Esophagus muscularis mucosa (tissue), 4 donors: Measurements from ENCODE around the gene SATL1.
"Not testable (repeated sequence)": the region's sequence is repeated elsewhere in the genome, so short reads cannot be mapped to it uniquely, and the experiment has no call there.

Source experiments
- EP300 ChIP-seq: sonication (generic); formaldehyde crosslinking; IDR thresholded peaks from one replicate; pipeline ENCODE4 v1.6.1; 2017; ENCODE audit warnings: antibody characterized with exemption
- POLR2A ChIP-seq: fragments of 450-650 bp; IDR thresholded peaks from one replicate; pipeline ENCODE4 v1.6.1; 2017; ENCODE audit warnings: antibody characterized with exemption, moderate library complexity, mild to moderate bottlenecking, low read depth
- POLR2AphosphoS5 ChIP-seq, 2 donors: sonication (generic); formaldehyde crosslinking; IDR thresholded peaks; one replicate each; pipeline ENCODE4 v1.6.1; 2017; ENCODE audit warnings: antibody characterized with exemption in 2 of 2
- TF ChIP-seq, protein P1 (sequence below), 3 experiments: fragments of 200-600 bp in 2 of 3; fragments of 450-650 bp in 1 of 3; sonication (generic) in 2 of 3; IDR thresholded peaks; one replicate each; pipeline ENCODE4 v1.5.1; 2017 to 2019; ENCODE audit warnings: antibody characterized with exemption in 3 of 3, mild to moderate bottlenecking in 2 of 3, moderate library complexity in 1 of 3

DNA sequence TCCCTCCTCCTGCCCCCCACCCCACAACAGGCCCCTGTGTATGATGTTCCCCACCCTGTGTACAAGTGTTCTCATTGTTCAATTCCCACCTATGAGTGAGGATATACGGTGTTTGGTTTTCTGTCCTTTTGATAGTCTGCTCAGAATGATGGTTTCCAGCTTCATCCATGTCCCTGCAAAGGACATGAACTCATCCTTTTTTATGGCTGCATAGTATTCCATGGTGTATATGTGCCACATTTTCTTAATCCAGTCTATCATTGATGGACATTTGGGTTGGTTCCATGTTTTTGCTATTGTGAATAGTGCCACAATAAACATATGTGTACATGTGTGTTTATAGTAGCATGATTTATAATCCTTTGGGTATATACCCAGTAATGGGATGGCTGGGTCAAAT, 166.3 kb downstream of the SATL1 start:
- TF ChIP-seq POLR2A; POLR2AphosphoS5 (IDR thresholded peaks at IDR 0.05); EP300: not testable (repeated sequence)
- TF ChIP-seq, protein P1, sequence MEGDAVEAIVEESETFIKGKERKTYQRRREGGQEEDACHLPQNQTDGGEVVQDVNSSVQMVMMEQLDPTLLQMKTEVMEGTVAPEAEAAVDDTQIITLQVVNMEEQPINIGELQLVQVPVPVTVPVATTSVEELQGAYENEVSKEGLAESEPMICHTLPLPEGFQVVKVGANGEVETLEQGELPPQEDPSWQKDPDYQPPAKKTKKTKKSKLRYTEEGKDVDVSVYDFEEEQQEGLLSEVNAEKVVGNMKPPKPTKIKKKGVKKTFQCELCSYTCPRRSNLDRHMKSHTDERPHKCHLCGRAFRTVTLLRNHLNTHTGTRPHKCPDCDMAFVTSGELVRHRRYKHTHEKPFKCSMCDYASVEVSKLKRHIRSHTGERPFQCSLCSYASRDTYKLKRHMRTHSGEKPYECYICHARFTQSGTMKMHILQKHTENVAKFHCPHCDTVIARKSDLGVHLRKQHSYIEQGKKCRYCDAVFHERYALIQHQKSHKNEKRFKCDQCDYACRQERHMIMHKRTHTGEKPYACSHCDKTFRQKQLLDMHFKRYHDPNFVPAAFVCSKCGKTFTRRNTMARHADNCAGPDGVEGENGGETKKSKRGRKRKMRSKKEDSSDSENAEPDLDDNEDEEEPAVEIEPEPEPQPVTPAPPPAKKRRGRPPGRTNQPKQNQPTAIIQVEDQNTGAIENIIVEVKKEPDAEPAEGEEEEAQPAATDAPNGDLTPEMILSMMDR (IDR thresholded peaks at IDR 0.05), result not testable (repeated sequence)
